SJSA1 (cell line): ENCODE data around the gene NOD1. TPM values are rescaled to one million over a fixed set of nuclear protein-coding genes. Genes with fewer than 3 reads are reported as not detected.

Experiments used
- DNase-seq, 2 experiments: peaks; one replicate each; pipeline ENCODE4 v3.0.0-alpha.2; 2015 to 2020; ENCODE audit warnings: low spot score in 2 of 2, low read depth in 1 of 2
- H3K27ac ChIP-seq: fragments of 250-450 bp; sonication (Bioruptor Pico); 2 replicates; pipeline ENCODE4 v1.5.1; 2020; ENCODE audit warnings: mild to moderate bottlenecking, moderate library complexity
- H3K27me3 ChIP-seq: fragments of 250-450 bp; sonication (Bioruptor Pico); replicated peaks from 2 replicates; pipeline ENCODE4 v1.5.1; 2020; ENCODE audit warnings: mild to moderate bottlenecking, moderate library complexity
- H3K36me3 ChIP-seq: fragments of 250-450 bp; sonication (Bioruptor Pico); 2 replicates; pipeline ENCODE4 v1.5.1; 2020; ENCODE audit warnings: mild to moderate bottlenecking
- H3K4me1 ChIP-seq: fragments of 250-450 bp; sonication (Bioruptor Pico); replicated peaks from 2 replicates; pipeline ENCODE4 v1.6.1; 2021; ENCODE audit warnings: mild to moderate bottlenecking
- H3K4me3 ChIP-seq: fragments of 250-450 bp; sonication (Bioruptor Pico); 2 replicates; pipeline ENCODE4 v1.5.1; 2020; ENCODE audit warnings: mild to moderate bottlenecking
- H3K9me3 ChIP-seq: fragments of 250-450 bp; sonication (Bioruptor Pico); replicated peaks from 2 replicates; pipeline ENCODE4 v1.5.1; 2020; ENCODE audit warnings: mild to moderate bottlenecking
- total RNA-seq: library from RNA; depleted of rRNA; stranded (reverse); fragments of >200 nt; shearing (Covaris generic); gene quantifications from 2 replicates; pipeline ENCODE4 v1.2.3, GENCODE V29; 2014

NOD1 gene
- total RNA-seq, 1 experiment from 2014 or later: 6.2 TPM

DNA sequence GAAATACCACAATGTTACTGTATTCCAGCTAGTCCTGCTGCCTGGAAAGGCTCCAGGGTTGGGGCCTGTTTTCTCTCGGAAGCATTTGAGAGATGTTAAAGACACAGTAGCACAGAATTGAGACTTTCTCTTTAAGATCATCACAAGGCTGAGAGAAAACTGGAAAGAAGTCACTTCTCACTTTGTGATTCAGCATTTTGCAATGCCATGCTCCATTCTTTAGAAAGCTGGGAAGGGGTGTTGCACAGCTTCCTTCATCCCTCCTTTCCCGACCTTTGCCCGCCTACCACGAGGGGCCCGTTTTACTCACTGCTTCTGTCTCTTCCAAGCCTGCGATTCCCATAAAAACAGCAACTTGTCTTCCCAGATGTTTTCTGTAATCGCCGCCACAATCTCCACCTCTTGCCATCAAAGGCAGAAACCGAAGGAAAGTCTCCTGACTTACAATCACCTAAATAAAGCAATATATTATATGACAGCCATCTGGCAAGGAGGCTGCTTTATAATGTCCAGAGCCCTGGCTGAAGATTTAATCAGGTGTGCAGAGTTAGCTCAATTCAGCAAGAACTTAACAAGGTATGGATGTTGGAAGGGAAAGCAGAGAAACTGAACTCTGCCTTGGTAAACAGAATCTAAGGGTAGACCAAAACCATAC, 18.9 kb downstream of the NOD1 start:
- Histone ChIP-seq H3K4me1 (peaks cover 20% of the 10 kb centered on the region), H3K27me3 (no peaks in the 10 kb centered on the region), H3K9me3 (no peaks in the 10 kb centered on the region), H3K4me3 (no peak overlapping the region), H3K36me3 (peaks cover 22% of the 10 kb centered on the region), H3K27ac (peak overlapping the region; percentile 72)
- peak; percentile 76 to 78 for DNase-seq

DNA sequence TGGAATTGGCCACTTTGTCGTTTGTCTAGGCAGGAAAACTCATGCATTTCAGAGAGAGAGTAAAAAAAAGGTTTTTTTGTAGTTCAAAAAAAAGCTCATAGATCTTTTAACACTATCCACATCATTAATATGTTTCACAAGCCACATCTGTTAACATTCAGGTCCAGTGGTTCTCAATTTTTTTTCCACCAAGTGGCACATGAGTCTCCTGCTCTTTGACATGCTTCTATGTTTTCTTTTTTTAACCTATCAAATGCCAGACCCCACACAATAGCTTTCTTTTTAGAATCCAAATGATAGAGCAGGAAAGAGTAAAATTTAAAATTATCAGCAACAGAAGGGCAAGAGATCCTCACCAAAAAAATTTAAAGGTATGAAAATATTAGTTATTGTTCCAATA, 20.3 kb downstream of the NOD1 start:
- no peak overlapping the region for H3K27ac ChIP-seq
- peaks cover 20% of the 10 kb centered on the region for H3K4me1 ChIP-seq
- no peak overlapping the region for H3K4me3 ChIP-seq
- H3K27me3 ChIP-seq: no peaks in the 10 kb centered on the region
- no peak for DNase-seq
- no peaks in the 10 kb centered on the region for H3K9me3 ChIP-seq
- peaks cover 22% of the 10 kb centered on the region for H3K36me3 ChIP-seq

DNA sequence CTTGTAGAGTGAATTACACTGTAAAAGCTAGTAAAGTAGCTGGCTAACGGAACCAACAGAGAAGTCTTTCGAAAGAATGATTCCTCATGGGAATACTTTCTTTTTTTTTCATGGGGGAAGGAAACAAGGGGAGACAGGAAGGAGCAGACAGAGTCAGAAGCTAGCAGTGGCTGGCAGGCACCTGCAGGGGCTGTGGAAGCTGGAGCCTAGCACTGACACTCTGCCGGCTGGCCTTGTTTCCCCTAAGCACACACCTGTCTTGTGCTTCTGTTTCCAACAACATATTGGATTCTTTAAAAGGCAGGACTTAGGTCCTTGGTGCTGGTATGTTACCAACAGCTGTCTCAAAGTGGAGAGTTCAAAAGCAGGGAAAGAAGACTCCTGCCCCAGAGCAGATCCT, 24.7 kb downstream of the NOD1 start:
- Histone ChIP-seq H3K4me3 (no peak overlapping the region), H3K36me3 (peaks cover 37% of the 10 kb centered on the region), H3K9me3 (no peaks in the 10 kb centered on the region), H3K27me3 (no peaks in the 10 kb centered on the region), H3K27ac (no peak overlapping the region), H3K4me1 (peaks cover 3% of the 10 kb centered on the region)
- no peak for DNase-seq

DNA sequence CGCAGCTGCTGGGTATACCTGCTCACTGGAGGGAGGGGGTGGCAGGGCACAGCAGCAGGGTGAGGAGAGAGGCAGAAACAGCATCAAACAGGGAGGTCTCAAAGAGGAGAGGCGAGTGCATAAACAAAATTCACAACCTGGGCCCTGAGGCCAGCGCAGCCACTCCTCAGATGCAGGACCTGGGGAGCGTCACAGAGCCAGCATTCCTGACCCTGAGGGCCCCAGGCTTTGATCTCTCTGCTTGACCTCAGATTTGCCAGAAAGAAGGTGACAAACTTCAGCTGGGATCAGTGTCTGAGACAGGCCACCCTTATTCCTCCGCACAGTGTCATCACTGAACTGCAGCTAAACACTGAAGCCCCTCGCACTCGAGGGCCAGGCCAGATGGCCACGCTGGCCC, 25.6 kb downstream of the NOD1 start:
- no peak overlapping the region for H3K27ac ChIP-seq
- peaks cover 45% of the 10 kb centered on the region for H3K36me3 ChIP-seq
- no peaks in the 10 kb centered on the region for H3K4me1 ChIP-seq
- no peaks in the 10 kb centered on the region for H3K27me3 ChIP-seq
- H3K9me3 ChIP-seq: no peaks in the 10 kb centered on the region
- H3K4me3 ChIP-seq: no peak overlapping the region
- no peak for DNase-seq

DNA sequence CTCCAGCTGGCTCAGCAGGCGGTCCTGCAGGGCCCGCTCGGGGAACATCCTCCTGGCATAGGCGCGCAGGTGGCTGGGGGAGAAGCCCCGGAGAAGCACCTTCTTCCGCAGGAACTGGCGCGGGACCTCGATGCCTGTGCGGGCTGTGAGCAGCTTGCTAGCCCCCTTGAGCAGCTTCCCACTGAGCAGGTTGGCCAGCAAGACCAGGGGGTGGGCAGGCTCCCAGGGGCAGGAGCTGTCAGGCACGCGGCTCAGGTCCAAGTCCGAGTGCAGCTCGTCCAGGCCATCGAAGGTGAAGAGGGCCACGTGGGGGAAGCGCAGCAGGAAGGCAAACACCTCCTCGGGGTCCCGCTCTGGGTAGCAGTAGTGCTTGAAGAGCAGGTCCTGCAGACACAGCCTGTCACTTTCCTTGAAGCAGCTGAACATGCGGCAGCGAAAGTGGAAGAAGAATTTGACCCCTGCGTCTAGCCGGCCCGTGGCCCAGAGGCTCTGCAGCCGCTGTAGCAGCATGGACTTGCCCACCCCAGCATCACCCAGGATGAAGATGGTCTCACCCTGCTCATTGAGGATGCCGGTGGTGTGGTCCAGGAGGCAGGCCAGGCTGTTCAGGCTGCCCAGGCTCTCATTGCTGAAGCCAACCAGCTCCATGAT, 26.2 kb downstream of the NOD1 start:
- H3K4me3 ChIP-seq: no peak overlapping the region
- no peak overlapping the region for H3K27ac ChIP-seq
- H3K36me3 ChIP-seq: peaks cover 47% of the 10 kb centered on the region
- no peak for DNase-seq
- H3K4me1 ChIP-seq: no peaks in the 10 kb centered on the region
- no peaks in the 10 kb centered on the region for H3K9me3 ChIP-seq
- no peaks in the 10 kb centered on the region for H3K27me3 ChIP-seq

DNA sequence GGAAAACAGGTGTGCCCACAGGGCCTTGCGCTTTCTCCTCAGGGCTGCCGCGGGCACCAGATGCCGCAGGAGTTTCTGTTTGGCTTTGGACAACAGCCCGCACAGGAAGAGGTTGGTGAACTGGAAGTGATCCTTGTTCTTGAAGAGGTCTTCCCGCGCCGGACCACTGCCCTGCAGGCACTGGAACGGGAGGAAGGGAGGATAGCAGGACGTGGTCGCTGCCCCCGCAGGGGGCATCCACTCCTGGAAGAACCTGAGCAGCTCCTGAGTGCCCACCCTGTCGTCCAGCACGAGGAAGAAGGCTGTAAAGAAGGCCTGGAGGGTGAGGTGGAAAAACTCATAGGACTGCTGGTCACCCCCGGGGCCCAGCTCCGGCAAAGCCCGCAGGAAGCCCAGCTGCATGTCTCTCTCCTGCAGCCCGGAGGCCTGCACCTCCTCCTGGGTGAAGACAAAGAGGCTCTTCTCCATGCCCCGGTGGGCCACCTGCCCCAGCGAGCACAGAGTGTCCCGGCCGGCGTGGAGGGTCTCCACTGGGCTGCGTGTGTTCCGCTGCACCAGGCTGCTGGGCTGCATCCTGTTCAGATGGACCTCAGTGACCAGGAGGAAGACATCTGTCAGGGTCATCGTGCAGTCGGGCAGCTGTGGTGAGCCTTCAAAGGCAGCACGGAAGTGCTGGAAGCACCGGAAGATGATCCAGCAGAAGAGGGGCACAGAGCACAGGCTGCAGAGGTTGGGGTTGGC, 26.9 kb downstream of the NOD1 start:
- no peak for DNase-seq
- no peaks in the 10 kb centered on the region for H3K9me3 ChIP-seq
- no peak overlapping the region for H3K27ac ChIP-seq
- no peaks in the 10 kb centered on the region for H3K27me3 ChIP-seq
- H3K4me1 ChIP-seq: no peaks in the 10 kb centered on the region
- H3K4me3 ChIP-seq: no peak overlapping the region
- peaks cover 53% of the 10 kb centered on the region for H3K36me3 ChIP-seq

DNA sequence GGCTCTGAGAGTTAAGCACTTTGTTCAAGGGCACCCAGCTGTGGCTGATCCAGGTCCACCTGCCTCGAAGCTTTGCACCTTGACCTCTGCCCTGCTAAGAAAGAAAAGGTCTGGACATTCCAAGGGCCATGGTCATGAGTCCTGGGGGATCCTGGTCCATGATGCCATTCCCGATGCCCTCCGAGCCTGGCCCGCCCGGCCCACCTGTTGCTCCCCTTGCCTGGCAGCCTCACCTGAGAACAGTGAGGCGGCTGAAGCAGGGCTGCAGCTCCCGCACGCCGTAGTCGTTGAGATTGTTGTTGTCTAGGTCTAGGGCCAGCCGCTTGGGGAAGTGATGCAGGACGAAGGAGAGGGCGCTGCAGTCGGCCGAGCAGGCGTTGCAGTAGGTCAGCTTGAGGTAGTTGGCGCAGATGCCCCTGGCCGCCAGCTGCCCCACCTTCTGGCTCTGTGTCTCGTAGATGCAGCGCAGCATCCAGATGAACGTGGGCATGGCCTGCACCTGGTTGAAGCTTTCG, 27.5 kb downstream of the NOD1 start:
- Histone ChIP-seq H3K27me3 (no peaks in the 10 kb centered on the region), H3K4me1 (no peaks in the 10 kb centered on the region), H3K36me3 (peaks cover 49% of the 10 kb centered on the region), H3K27ac (no peak overlapping the region), H3K9me3 (no peaks in the 10 kb centered on the region), H3K4me3 (no peak overlapping the region)
- DNase-seq: no peak

DNA sequence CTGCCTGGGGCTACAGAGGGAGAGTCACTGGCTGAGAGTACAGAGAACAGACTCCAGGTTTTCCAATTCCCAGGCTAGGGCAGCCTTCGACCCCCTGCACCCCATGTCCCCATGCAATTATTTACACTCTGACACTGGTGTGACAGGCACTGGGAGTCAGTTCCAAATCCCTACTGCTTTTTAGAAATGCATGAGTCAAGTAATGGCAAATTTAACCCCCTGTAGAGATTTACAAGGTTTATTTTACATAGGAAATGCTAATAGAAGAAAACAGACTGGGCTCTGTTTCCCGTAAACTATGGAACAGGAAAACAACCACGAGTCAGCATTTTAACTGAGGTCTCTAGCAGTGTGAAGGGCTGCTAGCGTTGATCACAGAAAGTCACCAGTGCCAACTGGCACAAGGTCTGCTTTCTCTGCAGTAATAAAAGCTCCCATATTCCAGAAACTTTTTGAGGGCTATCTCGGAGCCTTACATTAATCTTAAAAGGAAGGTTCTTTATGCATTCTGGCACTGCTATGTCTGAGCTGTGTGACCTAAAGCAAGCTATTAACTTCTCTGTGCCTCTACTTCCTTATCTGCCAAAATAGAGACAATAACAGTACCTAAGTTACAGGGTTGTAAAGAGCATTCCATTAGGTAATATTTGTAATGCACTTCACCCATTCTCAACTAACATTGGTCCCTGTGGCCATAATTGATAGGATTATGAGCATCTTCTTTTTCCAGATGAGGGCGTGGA, 28.2 kb downstream of the NOD1 start:
- no peak overlapping the region for H3K27ac ChIP-seq
- no peaks in the 10 kb centered on the region for H3K4me1 ChIP-seq
- no peak overlapping the region for H3K4me3 ChIP-seq
- peaks cover 46% of the 10 kb centered on the region for H3K36me3 ChIP-seq
- H3K9me3 ChIP-seq: no peaks in the 10 kb centered on the region
- H3K27me3 ChIP-seq: no peaks in the 10 kb centered on the region
- no peak for DNase-seq

DNA sequence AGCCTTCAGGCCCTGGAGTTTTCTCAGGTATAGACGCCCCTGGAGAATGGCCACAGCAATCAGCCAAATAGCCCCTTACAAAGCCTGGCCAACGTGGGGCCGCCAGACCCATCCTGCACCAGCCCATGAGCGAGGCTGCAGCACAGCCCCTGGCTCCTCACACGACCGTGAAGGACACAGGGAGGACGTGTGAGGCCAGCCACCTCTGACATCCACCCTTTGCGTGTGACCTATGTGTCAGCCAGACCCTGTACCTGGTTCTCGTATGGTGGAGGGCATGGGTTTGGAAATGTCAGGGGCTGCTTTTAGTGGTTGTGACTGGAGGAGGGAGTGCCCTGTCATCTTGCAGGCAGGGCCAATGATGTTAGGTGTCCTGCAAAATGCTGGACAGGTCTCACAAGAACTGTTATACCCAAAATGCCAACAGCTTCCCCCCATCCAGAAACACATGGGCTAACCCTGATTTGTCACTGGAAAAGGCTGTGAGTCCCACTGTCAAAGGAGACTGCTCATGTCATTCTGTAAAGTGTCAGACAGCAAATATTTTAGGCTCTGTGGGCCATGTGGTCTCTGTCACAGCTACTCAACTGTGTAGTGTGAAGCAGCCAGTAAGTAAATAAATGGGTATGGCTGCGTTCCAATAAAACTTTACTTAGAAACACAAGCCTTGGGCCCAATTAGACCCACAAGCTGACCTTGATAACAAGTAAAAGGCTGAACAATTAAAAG, 30.0 kb downstream of the NOD1 start:
- Histone ChIP-seq H3K4me3 (no peak overlapping the region), H3K27ac (no peak overlapping the region), H3K9me3 (no peaks in the 10 kb centered on the region), H3K36me3 (peaks cover 41% of the 10 kb centered on the region), H3K4me1 (no peaks in the 10 kb centered on the region), H3K27me3 (no peaks in the 10 kb centered on the region)
- DNase-seq: no peak

DNA sequence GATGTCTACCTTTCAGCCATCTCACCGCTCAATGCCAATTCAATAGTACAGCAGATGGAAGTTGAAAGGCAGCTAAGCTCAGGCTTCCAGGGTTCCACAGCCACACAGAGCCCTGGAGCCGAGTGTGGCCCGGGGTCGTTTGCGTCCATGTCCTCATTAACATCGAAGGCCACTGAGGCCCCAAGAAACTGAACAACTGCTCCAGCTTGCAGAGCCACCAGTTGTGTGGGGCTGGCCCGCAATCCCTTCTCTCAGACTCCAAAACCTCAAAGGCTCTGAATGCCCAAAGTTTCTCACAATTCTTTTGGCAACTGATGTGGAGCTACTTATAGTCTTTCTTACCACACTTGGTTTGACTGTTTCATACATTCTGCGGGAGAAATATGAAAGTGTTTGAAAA, 31.1 kb downstream of the NOD1 start:
- Histone ChIP-seq H3K4me1 (no peaks in the 10 kb centered on the region), H3K4me3 (no peak overlapping the region), H3K9me3 (no peaks in the 10 kb centered on the region)

DNA sequence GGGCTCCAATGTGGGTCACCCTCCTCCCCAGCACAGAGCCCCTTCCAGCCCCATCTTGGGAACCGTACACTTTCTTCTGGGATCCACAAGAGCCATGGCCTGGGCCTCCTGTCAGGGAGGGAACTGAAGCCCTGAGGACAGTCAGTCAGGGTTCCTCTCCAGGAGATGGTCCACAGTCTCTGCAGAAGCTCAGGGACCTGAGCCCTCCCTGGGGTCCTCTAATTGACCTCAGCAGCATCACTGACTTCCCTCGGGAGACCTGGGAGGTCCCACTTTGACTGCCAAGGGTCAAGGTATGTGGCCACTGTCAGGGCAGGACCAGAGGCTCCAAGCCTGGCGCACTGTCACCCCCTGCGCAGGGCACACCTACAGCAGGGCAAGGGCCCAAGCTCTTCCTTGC, 32.3 kb downstream of the NOD1 start:
- H3K27me3 ChIP-seq: no peaks in the 10 kb centered on the region
- H3K9me3 ChIP-seq: no peaks in the 10 kb centered on the region
- no peaks in the 10 kb centered on the region for H3K4me1 ChIP-seq
- peaks cover 31% of the 10 kb centered on the region for H3K36me3 ChIP-seq
- DNase-seq: no peak
- no peak overlapping the region for H3K4me3 ChIP-seq
- H3K27ac ChIP-seq: no peak overlapping the region

More for the DNA sequence above, 31.1 kb downstream of the NOD1 start:
- Histone ChIP-seq H3K36me3 (peaks cover 37% of the 10 kb centered on the region), H3K27ac (no peak overlapping the region), H3K27me3 (no peaks in the 10 kb centered on the region)
- no peak for DNase-seq

DNA sequence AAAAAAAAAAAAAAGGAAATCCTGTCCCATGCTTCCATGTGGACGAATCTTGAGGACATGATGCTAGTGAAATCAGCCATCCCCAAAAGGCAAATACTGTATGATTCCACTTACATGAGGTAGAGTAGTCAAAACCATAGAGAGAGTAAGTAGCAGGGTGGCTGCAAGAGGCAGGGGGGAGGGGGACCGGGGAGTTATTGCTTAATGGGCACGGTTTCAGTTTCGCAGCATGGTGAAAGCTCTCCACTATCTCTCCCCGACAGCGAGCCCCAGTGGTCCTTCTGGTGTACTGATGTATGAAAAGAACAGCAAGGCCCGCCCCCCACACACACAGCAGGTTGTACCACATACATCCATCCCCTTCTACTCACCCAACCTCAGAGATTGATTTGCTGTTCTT, 32.8 kb downstream of the NOD1 start:
- H3K9me3 ChIP-seq: no peaks in the 10 kb centered on the region
- peaks cover 28% of the 10 kb centered on the region for H3K36me3 ChIP-seq
- H3K27ac ChIP-seq: no peak overlapping the region
- H3K27me3 ChIP-seq: no peaks in the 10 kb centered on the region
- H3K4me3 ChIP-seq: no peak overlapping the region
- DNase-seq: no peak
- H3K4me1 ChIP-seq: no peaks in the 10 kb centered on the region
